Measurements from ENCODE around the gene RHOBTB3.
"Not testable (repeated sequence)": the region's sequence is repeated elsewhere in the genome, so short reads cannot be mapped to it uniquely, and the experiment has no call there.

RHOBTB3 gene

GRCh38 chr5:95821110-95822021 lies 90.2 kb downstream of the RHOBTB3 start:
- DNase-seq (ENCODE audit: low read depth in 2 of 2): no peak

- DNase-seq (ENCODE audit: low read depth in 2 of 2): no peak
Measured at GRCh38 chr5:95822043-95822541, 91.0 kb downstream of the RHOBTB3 start.

- peak; percentile 31 to 38 for DNase-seq (ENCODE audit: low read depth in 2 of 2)
Measured at GRCh38 chr5:95822542-95823181, 91.5 kb downstream of the RHOBTB3 start, which contains the start of gene GLRX. TSS of gene GLRX (minus strand) at chr5:95822726. CDS start at chr5:95822662, 64 bp downstream.

GRCh38 chr5:95823218-95823737 lies 92.1 kb downstream of the RHOBTB3 start:
- no peak for DNase-seq (ENCODE audit: low read depth in 2 of 2)

- peak in 1 of 2 donors; percentile 26 for DNase-seq (ENCODE audit: low read depth in 2 of 2)
Measured at GRCh38 chr5:95823738-95824609, 92.8 kb downstream of the RHOBTB3 start.

- DNase-seq (ENCODE audit: low read depth in 2 of 2): no peak
Measured at GRCh38 chr5:95824747-95825146, 93.6 kb downstream of the RHOBTB3 start.

- DNase-seq (ENCODE audit: low read depth in 2 of 2): no peak
Measured at GRCh38 chr5:95825495-95825894, 94.4 kb downstream of the RHOBTB3 start.

- no peak for DNase-seq (ENCODE audit: low read depth in 2 of 2)
Measured at GRCh38 chr5:95826949-95827891, 96.1 kb downstream of the RHOBTB3 start.

GRCh38 chr5:95827892-95828246 lies 96.7 kb downstream of the RHOBTB3 start:
- no peak for DNase-seq (ENCODE audit: low read depth in 2 of 2)

- no peak for DNase-seq (ENCODE audit: low read depth in 2 of 2)
Measured at GRCh38 chr5:95830226-95830625, 99.1 kb downstream of the RHOBTB3 start.

- DNase-seq (ENCODE audit: low read depth in 2 of 2): no peak
Measured at GRCh38 chr5:95832664-95833063, 101.5 kb downstream of the RHOBTB3 start.

GRCh38 chr5:95835682-95836385 lies 104.7 kb downstream of the RHOBTB3 start:
- DNase-seq (ENCODE audit: low read depth in 2 of 2): no peak

- DNase-seq (ENCODE audit: low read depth in 2 of 2): no peak
Measured at GRCh38 chr5:95836544-95836943, 105.4 kb downstream of the RHOBTB3 start.

- DNase-seq (ENCODE audit: low read depth in 2 of 2): not testable (repeated sequence)
Measured at GRCh38 chr5:95836971-95837370, 105.8 kb downstream of the RHOBTB3 start.

GRCh38 chr5:95837492-95837891 lies 106.4 kb downstream of the RHOBTB3 start:
- no peak for DNase-seq (ENCODE audit: low read depth in 2 of 2)

GRCh38 chr5:95838001-95838520 lies 106.9 kb downstream of the RHOBTB3 start:
- DNase-seq (ENCODE audit: low read depth in 2 of 2): no peak

- no peak for DNase-seq (ENCODE audit: low read depth in 2 of 2)
Measured at GRCh38 chr5:95838556-95838955, 107.4 kb downstream of the RHOBTB3 start.

- no peak for DNase-seq (ENCODE audit: low read depth in 2 of 2)
Measured at GRCh38 chr5:95839658-95840057, 108.5 kb downstream of the RHOBTB3 start.

GRCh38 chr5:95840956-95841705 lies 110.0 kb downstream of the RHOBTB3 start:
- DNase-seq (ENCODE audit: low read depth in 2 of 2): no peak
